ENCODE measurements around the gene COL6A3. TPM values are rescaled to one million over a fixed set of nuclear protein-coding genes. Genes with fewer than 3 reads are reported as not detected.

COL6A3 gene
- total RNA-seq, 1 donor from 2014 or later = 124 TPM

DNA sequence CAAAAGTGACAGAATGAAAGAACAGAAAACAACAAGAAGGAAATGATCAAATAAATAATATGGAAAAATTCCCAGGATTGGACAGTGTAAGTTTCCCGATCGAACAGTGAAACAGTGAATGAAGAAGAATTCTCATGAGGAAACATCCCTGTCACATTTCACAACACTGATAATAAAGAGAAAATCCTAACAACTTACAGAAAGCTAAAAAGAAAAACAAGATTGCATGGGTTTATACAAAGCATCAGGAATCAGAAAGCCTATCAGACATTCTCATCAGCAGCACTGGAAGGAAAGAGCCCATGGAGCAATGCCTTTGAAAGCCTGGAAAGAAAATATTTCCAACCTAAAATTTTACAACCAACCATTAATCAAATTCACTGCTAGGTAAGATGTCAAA, 9.9 kb upstream of the COL6A3 start:
- DNase-seq (ENCODE audit: low read depth) = no peak
- H3K4me3 ChIP-seq (ENCODE audit: low read depth, low read length) = no peak overlapping the region
- TF ChIP-seq, protein P1, sequence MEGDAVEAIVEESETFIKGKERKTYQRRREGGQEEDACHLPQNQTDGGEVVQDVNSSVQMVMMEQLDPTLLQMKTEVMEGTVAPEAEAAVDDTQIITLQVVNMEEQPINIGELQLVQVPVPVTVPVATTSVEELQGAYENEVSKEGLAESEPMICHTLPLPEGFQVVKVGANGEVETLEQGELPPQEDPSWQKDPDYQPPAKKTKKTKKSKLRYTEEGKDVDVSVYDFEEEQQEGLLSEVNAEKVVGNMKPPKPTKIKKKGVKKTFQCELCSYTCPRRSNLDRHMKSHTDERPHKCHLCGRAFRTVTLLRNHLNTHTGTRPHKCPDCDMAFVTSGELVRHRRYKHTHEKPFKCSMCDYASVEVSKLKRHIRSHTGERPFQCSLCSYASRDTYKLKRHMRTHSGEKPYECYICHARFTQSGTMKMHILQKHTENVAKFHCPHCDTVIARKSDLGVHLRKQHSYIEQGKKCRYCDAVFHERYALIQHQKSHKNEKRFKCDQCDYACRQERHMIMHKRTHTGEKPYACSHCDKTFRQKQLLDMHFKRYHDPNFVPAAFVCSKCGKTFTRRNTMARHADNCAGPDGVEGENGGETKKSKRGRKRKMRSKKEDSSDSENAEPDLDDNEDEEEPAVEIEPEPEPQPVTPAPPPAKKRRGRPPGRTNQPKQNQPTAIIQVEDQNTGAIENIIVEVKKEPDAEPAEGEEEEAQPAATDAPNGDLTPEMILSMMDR (IDR thresholded peaks at IDR 0.05; ENCODE audit: insufficient read depth, low read length, poor library complexity, severe bottlenecking) = no peak
- H3K36me3 ChIP-seq (ENCODE audit: control insufficient read depth, insufficient read depth, low read length) = no peaks in the 10 kb centered on the region
- H3K27me3 ChIP-seq (ENCODE audit: control insufficient read depth, insufficient read depth, low read length) = no peaks in the 10 kb centered on the region

DNA sequence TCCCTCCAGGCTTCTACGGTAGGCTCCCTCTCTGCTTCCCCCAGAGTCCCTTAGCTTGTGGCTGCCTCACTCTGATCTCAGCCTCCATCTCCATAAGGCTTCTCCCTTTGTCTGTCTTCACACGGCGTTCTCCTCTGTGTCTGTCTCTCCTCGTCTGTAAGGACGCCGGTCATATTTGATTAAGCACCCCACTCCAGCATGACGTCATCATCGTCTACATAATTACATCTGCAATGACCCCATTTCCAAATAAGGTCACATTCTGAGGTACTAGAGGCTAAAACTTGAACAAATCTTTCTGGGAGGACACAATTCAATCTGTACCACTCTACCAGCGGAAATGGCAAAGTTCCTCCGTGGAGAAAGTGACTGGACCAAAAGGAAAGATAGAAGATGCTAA, 8.3 kb upstream of the COL6A3 start:
- Histone ChIP-seq H3K27me3 (ENCODE audit: control insufficient read depth, insufficient read depth, low read length) (no peaks in the 10 kb centered on the region), H3K4me3 (ENCODE audit: low read depth, low read length) (no peak overlapping the region), H3K36me3 (ENCODE audit: control insufficient read depth, insufficient read depth, low read length) (no peaks in the 10 kb centered on the region)
- TF ChIP-seq, protein P1 (IDR thresholded peaks at IDR 0.05; ENCODE audit: insufficient read depth, low read length, poor library complexity, severe bottlenecking) = no peak
- no peak for DNase-seq (ENCODE audit: low read depth)

DNA sequence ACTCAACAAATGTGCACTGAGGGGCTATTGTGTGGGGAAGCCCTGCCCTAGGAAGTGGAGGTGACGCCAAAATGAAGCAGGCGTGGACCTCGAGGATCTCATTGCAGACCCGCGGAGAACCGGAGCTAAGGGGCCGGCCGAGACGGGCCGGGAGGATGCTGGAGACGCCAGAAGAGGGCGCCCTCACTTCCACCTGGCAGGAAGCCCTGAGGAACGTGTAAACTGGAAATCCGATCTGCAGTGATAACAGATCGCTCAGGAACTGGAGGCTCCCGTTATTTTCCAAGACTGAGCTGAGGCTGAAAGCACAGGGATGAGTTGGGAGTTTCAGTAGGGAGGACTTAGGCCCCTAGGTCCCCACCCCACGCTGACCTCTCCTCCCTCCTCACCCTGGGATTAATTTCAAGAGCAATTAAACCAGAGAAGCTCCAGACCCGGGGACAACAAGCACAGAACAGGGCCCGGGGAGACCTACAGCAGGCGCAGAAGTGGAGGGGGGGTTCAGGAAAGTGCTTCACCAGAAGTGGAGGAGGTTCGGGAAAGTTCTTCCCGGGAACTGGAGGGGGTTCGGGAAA, 7.7 kb upstream of the COL6A3 start:
- H3K27me3 ChIP-seq (ENCODE audit: control insufficient read depth, insufficient read depth, low read length) = no peaks in the 10 kb centered on the region
- TF ChIP-seq, protein P1 (IDR thresholded peaks at IDR 0.05; ENCODE audit: insufficient read depth, low read length, poor library complexity, severe bottlenecking) = peak; percentile 94
- no peak overlapping the region for H3K4me3 ChIP-seq (ENCODE audit: low read depth, low read length)

DNA sequence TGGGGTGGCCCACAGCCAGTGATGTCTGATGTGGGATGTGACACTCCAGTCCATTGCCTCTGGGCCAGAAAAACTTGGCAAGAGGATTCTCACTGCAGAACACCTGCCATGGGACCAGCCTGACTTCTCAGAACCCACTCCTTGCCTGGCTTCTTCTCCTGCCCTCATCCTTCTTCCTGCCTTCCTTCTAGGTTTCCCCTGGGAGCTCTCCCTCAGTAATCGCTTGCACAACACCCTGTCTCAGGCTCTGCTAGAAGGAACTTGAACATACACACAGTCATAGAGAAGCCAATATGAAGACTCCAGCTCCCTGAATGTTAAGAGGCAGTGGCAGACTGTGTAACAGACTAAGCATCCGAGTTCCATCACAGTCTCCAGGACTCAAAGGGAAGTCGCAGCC, 4.3 kb upstream of the COL6A3 start:
- peaks cover 4% of the 10 kb centered on the region for H3K27me3 ChIP-seq (ENCODE audit: control insufficient read depth, insufficient read depth, low read length)
- TF ChIP-seq, protein P1 (IDR thresholded peaks at IDR 0.05; ENCODE audit: insufficient read depth, low read length, poor library complexity, severe bottlenecking) = no peak
- H3K36me3 ChIP-seq (ENCODE audit: control insufficient read depth, insufficient read depth, low read length) = no peaks in the 10 kb centered on the region
- H3K4me3 ChIP-seq (ENCODE audit: low read depth, low read length) = no peak overlapping the region
- no peak for DNase-seq (ENCODE audit: low read depth)

More for the DNA sequence above, 7.7 kb upstream of the COL6A3 start:
- H3K36me3 ChIP-seq (ENCODE audit: control insufficient read depth, insufficient read depth, low read length) = no peaks in the 10 kb centered on the region
- DNase-seq (ENCODE audit: low read depth) = no peak

DNA sequence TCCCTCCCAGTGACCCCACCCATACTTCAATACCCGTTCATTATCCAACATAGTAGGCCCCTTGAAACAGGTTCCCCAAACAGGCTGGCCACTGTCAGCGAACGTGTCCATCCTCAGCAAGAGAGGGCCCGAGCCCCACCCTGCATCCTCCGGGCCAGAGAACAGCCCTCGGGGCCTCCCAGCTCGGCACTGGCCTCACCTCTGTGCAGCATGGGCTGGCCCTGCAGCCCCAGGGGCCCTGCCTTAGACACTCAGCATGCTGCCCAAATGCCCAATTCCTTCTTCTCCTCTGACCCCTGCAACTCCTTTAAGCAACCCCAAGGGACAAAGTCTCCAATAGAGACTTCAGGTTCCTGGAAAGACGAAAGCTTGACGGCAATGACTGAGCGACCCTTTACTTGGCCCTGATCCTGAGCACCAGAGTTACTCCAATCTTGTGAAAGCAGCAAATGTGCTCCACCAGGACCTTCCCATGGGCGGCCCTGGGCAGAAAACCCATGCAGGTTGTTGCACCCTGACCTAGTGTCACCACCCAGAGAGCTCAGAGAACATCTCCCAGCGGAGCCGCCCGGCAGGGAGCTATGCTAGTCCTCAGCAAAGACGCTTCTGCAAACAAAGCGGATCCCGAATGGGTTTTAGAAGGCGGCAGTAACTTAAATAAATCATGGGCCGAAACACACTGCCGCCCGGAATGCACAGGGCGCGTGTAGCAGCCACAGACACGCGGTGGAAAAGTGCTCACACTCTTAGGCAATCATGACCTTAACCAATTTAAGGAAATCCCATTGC, 782 bp downstream of the COL6A3 start:
- Histone ChIP-seq H3K36me3 (ENCODE audit: control insufficient read depth, insufficient read depth, low read length) (no peaks in the 10 kb centered on the region), H3K4me3 (ENCODE audit: low read depth, low read length) (peak overlapping the region; percentile 31), H3K27me3 (ENCODE audit: control insufficient read depth, insufficient read depth, low read length) (peaks cover 8% of the 10 kb centered on the region)
- DNase-seq (ENCODE audit: low read depth) = no peak
- TF ChIP-seq, protein P1 (IDR thresholded peaks at IDR 0.05; ENCODE audit: insufficient read depth, low read length, poor library complexity, severe bottlenecking) = no peak
